HG02642 (cell line): ENCODE measurements around the gene PRR11.
"Not testable (repeated sequence)": the region's sequence is repeated elsewhere in the genome, so short reads cannot be mapped to it uniquely, and the experiment has no call there.

ENCODE experiments used
- ATAC-seq: cut with Tn5 transposase; IDR thresholded peaks from one replicate; pipeline ENCODE4 v1.9.1; 2021; ENCODE audit warnings: mild to moderate bottlenecking; ENCODE audit not compliant: unreplicated experiment, poor library complexity

Gene PRR11

GRCh38 chr17:59199398-59199797, 43.9 kb downstream of the PRR11 start:
- no peak for ATAC-seq

- no peak for ATAC-seq
These were observed 46.8 kb downstream of the PRR11 start for GRCh38 chr17:59202320-59202719.

- no peak for ATAC-seq
These were observed 63.8 kb downstream of the PRR11 start for GRCh38 chr17:59219370-59219769.

- no peak for ATAC-seq
These were observed 64.4 kb downstream of the PRR11 start for GRCh38 chr17:59219992-59220327.

DNA sequence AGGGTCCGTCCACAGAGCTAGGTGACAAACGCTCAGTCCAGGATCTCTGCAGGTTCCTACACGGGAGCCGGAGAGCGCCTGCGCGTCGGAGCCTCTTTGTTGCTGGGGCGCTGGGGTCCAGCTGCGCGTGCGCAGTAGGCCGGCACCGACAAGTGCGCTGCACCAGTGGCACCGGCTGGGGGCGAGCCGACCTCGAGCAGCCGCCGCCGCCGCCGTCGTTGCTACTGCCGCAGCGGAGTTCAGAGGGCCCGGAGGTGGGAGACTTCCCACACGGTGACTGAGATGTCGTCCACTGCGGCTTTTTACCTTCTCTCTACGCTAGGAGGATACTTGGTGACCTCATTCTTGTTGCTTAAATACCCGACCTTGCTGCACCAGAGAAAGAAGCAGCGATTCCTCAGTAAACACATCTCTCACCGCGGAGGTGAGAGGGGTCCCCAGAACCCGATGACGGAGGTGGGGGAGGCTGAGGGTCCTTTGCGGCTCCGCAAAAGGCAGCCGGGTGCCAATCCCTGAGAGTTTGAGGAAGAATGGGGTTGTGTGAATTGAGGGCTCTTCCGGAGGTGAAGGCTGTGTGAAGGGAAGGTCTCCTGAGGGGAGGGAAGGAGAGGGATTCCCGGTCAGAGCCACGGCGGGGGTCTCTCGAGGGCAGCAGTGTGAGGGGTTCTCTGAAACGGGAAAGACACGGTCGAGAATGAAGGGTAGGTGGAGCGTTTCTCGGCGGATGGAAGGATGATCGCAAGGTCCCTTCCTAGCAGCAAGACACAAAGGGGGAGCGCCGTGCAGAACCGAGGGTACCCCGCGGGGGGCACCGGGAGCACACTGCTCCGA, 65.0 kb downstream of the PRR11 start, which contains the start of gene GDPD1:
TSS of gene GDPD1 (plus strand) at position 184 of the 831 bp plus-strand sequence. CDS start at position 283, 99 bp downstream.
- peak; percentile 98 for ATAC-seq

GRCh38 chr17:59221159-59221847, 65.8 kb downstream of the PRR11 start:
- no peak for ATAC-seq

GRCh38 chr17:59223813-59224212, 68.3 kb downstream of the PRR11 start:
- no peak for ATAC-seq

DNA sequence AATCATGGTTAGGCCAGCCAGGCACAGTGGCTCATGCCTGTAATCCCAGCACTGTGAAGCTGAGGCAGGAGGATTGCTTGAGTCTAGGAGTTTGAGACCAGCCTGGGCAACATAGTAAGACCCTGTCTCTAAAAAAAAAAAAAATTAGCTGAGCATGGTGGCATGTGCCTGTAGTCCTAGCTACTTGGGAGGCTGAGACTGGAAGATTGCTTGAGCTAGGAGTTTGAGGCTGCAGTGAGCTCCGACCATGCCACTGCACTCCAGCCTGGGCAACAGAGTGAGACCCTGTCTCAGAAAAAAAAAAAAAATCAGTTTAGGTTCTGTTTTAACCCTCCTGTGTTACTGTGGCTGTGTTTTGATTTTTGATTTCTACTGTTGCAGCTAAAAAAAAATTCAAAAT, 73.0 kb downstream of the PRR11 start:
- ATAC-seq = not testable (repeated sequence)

GRCh38 chr17:59230764-59231163, 75.2 kb downstream of the PRR11 start:
- no peak for ATAC-seq

DNA sequence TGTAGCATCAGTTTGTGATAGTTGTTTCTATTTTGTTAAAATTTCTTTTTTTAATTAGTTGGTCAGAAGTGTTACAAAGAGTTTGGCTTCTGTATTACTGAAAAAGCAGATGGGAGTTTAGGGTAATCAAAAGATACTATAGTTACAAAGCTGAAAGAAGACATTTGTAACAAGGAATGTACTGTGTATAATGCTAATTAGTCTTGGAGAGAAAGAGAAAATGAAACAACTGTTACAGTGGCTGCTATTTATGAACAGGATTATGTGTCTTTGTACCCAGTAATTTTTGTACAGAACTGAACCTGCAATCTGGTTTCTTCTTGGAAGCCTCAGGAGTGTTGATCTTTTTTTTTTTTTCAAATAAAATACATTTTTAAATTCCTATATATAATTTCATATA, 79.1 kb downstream of the PRR11 start:
- ATAC-seq = no peak

DNA sequence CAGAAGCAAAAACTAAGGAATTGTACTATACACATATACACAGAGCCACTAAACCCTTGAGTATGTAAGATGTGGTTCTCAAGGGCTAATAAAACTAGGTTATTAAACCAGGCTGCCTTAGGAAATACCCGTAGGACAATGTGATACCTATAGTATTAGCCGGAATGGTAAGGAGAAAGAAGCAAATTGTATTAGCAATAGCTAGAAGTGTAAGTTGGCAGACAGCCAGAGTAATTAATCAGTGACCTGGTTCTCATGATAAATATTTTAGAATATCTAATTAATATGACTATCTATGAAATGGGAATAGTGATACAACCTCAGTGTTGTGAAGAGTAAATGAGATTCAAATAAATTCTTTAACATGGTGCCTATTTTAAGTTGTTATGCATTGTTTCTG, 83.4 kb downstream of the PRR11 start:
- ATAC-seq = no peak

GRCh38 chr17:59244081-59244480, 88.5 kb downstream of the PRR11 start:
- no peak for ATAC-seq
